GM21515 (cell line): ENCODE data around the gene SYNE1.
"Not testable (repeated sequence)": the region's sequence is repeated elsewhere in the genome, so short reads cannot be mapped to it uniquely, and the experiment has no call there.

ENCODE experiments used
- ATAC-seq: cut with Tn5 transposase; IDR thresholded peaks from one replicate; pipeline ENCODE4 v1.9.1; 2021; ENCODE audit not compliant: unreplicated experiment

Gene SYNE1

DNA sequence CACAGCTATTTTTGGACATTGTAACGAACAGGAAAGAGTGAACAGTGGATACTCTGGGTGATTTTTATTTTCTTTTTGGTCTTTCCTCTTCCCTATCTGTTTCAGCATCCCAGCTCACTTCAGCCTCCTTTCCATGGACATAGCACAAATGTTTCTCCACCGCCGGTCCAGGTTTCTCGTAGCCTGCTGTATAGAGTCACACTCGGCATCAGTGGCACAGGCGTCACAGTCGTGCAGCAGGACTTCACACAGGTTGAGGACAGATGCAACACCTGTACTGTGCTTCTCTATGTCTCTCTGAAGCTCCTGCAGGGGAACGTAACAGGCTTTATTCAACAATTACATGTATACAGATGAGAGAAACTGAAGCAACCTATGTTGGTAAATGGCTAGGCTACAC lies 481.4 kb downstream of the SYNE1 start:
- ATAC-seq = no peak

- ATAC-seq = no peak
These were observed 482.4 kb downstream of the SYNE1 start for GRCh38 chr6:152154559-152155356.

- no peak for ATAC-seq
These were observed 485.2 kb downstream of the SYNE1 start for GRCh38 chr6:152151920-152152319.

- no peak for ATAC-seq
These were observed 487.0 kb downstream of the SYNE1 start for GRCh38 chr6:152150196-152150595.

DNA sequence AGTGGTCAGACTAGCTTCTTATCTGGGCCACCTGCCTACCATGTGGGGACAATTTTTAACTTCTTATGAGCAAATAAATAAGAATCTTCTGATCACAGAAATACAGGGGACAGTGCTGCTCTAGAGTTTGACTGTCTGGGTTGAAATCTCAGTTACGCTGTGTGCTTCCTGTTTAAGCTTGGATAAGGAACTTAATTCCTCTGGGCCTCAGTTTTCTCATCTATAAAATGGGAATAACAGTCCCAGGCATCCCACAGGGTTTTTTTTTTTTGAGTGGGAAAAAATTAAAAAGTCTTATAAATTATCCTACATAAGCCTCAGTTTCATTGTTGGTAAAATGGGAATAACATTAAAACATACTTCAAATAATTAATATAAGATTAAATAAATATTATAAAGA lies 488.8 kb downstream of the SYNE1 start:
- no peak for ATAC-seq

- no peak for ATAC-seq
These were observed 489.9 kb downstream of the SYNE1 start for GRCh38 chr6:152147269-152147668.

DNA sequence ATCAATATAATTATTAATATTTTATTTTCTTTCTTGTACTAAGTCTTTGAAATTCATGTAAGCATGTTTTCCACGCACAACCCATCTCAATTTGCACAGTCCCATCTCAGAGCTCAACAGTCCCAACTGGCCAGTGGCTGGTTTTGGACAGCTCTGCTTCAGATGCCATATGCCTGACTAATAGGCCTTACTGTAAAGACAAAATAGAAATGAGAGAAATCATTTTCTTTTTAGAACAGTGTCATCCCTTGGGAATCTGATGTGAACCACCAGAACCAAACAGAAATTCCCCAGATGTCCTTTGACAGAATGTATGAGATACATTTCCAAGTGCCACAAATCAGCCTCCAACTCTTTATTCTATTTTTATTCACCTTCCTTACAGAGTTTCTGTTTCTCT lies 490.8 kb downstream of the SYNE1 start:
- no peak for ATAC-seq

- no peak for ATAC-seq
These were observed 493.8 kb downstream of the SYNE1 start for GRCh38 chr6:152143359-152143758.

GRCh38 chr6:152142105-152142504 lies 495.1 kb downstream of the SYNE1 start:
- no peak for ATAC-seq

GRCh38 chr6:152138344-152138743 lies 498.8 kb downstream of the SYNE1 start:
- ATAC-seq = not testable (repeated sequence)

DNA sequence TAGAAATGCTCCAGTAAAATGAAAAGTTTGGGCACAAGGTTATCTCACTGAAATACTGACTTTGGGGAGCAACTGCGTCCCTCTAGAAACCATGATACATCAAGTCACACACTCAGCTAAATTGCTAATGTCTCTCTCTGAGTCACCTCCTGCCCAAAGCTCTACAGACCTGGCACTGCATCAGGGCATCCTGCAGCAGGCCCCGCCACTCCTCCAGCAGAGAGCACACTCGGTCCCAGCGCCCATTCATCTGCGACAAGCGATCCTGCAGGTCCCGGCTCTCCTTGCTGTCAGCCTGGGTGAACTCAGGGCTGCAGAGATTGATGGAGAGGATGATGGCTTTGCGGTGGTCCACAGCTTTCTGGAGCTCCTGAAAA lies 500.7 kb downstream of the SYNE1 start:
- ATAC-seq = no peak

- ATAC-seq = no peak
These were observed 501.3 kb downstream of the SYNE1 start for GRCh38 chr6:152135755-152136448.

DNA sequence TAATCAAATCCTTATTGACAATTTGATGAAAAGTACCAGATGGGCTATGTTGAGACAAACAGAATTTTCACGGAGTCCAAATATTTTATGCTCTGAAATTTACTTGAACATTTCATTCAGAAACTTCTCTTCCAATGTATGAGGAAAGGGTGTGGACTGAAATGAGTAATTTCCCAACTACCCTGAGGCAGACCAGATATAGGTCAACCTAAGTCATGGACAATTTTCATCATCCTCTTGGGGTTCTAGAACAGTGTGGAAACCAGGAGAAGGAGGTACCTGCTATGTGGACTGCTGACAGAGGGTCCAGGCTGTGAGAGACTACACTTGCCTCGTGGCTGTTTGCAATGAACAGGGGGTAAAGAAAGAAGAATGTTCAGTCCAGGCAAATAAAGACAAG lies 506.7 kb downstream of the SYNE1 start:
- no peak for ATAC-seq

DNA sequence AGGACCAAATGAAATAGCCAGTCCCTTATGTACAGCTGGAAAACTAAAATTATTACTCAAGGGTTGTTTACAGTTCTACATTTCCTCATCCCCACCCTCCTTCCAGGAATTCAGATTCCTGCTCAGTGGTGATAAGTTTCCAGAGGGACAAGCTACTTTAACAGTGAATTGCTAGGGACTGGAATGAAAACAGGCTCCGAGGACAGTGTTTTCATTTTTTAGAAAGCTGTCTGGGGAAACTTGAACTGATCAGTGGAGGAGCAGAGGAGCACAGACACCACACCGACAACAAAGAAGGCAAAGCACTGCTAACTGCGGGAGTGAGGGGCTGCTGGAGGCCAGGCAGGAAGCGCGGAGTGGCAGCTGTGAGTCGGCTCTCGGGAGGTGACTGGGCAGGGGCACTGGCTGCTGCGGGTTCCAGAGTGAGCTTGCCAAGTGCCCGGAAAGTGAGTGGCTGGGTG lies 507.4 kb downstream of the SYNE1 start:
- ATAC-seq = no peak

GRCh38 chr6:152127432-152128165 lies 509.6 kb downstream of the SYNE1 start:
- no peak for ATAC-seq

DNA sequence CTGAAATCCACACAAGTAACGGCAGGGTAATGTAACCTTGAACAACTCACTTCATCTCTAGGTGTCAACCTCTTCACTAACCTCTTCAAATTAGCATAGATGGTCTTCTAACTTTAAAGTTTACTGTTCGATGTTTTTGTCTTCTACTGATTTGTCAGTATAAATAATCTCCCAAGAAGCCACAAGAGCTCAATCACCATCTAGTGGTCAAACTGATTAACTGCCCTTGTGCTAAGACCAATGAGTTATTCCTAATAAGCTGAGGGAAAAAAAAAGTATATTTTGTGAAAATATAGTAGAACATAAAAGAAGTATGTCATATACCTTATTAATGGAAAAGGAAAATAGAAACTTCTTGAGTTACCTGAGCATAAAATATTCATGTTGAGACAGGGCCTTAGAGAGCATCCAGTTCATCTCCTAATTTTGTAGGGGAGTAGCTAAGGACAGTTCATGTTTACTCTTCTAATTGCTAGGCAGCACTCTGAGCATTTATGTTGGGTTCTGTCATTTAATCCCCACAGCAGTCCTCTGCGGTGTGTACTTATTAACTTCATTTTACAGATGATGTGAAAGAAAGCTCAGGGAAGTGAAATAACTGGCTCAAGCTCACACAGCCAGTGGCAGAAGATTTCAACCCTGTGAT lies 512.6 kb downstream of the SYNE1 start:
- peak; percentile 65 for ATAC-seq

DNA sequence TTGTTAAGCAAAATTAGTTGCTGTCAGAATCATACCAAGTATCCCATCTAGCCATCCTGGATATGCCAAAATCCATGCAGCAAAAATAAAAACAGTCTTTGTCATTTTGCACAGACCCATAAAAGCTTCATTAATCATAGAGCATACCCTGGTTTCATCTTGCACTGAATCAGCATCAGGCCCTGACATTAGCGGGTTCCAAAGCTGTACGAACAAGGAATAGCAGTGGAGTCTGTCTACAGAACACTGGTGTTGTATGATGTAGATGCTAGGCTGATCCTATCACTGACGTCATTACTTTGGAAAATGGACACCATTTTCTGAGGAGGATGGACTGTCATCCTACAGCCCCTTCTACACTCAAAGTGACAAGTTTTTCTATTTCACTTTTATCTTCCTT lies 514.1 kb downstream of the SYNE1 start:
- ATAC-seq = no peak

DNA sequence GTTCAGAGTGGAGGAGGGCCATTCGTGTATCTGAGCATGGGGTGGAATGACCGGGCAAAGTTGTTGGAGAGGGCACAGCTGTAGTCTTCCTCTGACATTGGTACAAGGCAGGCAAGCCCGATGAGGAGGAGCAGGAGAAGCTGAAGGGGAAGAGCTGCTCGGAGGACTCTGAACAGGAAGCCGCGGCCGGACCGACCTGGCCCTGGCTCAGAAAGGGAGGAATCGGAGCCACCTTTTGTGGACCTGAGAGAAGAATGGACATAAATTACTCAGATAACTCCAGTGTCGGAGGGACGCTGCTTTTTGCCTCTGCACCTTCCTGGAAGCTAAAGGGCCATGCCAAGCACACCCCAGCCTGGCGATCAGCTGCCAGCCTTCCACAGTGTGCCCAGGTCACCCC lies 514.7 kb downstream of the SYNE1 start:
- no peak for ATAC-seq

GRCh38 chr6:152121910-152122309 lies 515.3 kb downstream of the SYNE1 start:
- ATAC-seq = no peak

GRCh38 chr6:152119831-152120230 lies 517.3 kb downstream of the SYNE1 start:
- no peak for ATAC-seq

GRCh38 chr6:152118678-152119077 lies 518.5 kb downstream of the SYNE1 start:
- ATAC-seq = no peak
